Sigmoid colon (tissue), 7 donors: ENCODE measurements around the gene CPA1. TPM values are rescaled to one million over a fixed set of nuclear protein-coding genes. Genes with fewer than 3 reads are reported as not detected.

Source experiments
- DNase-seq: peaks from one replicate; pipeline ENCODE4 v3.0.0-alpha.2; 2019
- H3K27ac ChIP-seq, 4 donors: fragments of 200-600 bp; sonication (generic); one replicate each; pipeline ENCODE4 v1.5.1; 2016 to 2019; ENCODE audit warnings: mild to moderate bottlenecking in 1 of 4
- H3K27me3 ChIP-seq, 3 donors: fragments of 200-600 bp; sonication (generic); one replicate each; pipeline ENCODE4 v1.5.1; 2019; ENCODE audit warnings: mild to moderate bottlenecking in 1 of 3
- H3K36me3 ChIP-seq, 4 donors: fragments of 200-600 bp; sonication (generic); one replicate each; pipeline ENCODE4 v1.5.1; 2016 to 2019
- H3K4me1 ChIP-seq, 4 donors: fragments of 200-600 bp; sonication (generic); one replicate each; pipeline ENCODE4 v1.5.1; 2017 to 2019
- H3K4me3 ChIP-seq, 4 donors: fragments of 200-600 bp; sonication (generic); one replicate each; pipeline ENCODE4 v1.5.1; 2017 to 2019; ENCODE audit warnings: mild to moderate bottlenecking in 2 of 4, moderate library complexity in 1 of 4
- H3K9me3 ChIP-seq, 4 donors: fragments of 200-600 bp in 3 of 4; sonication (generic) in 3 of 4; one replicate each; pipeline versions ENCODE4 v1.5.1 to v1.6.1; 2013 to 2019
- EP300 ChIP-seq, 4 donors: sonication (generic); formaldehyde crosslinking; IDR thresholded peaks; one replicate each; pipeline ENCODE4 v1.6.1; 2017; ENCODE audit warnings: antibody characterized with exemption in 4 of 4
- POLR2A ChIP-seq, 2 donors: fragments of 450-650 bp; IDR thresholded peaks; one replicate each; pipeline ENCODE4 v1.6.1; 2016; ENCODE audit warnings: antibody characterized with exemption in 2 of 2, mild to moderate bottlenecking in 2 of 2, moderate library complexity in 2 of 2
- POLR2AphosphoS5 ChIP-seq, 4 donors: sonication (generic); formaldehyde crosslinking; IDR thresholded peaks; one replicate each; pipeline ENCODE4 v1.6.1; 2017; ENCODE audit warnings: antibody characterized with exemption in 4 of 4
- WGBS, 2 donors: extraction: QIAGEN DNeasy Blood & Tissue Kit; methylation state at CpG; one replicate each; pipeline ENCODE4 v1.1.7; 2013; 5-methylcytosine and 5-hydroxymethylcytosine counted together
- intact Hi-C: fragments of 100-400 bp; cut with DNase I; formaldehyde crosslinking; loops from one replicate; pipeline ENCODE4 v1.15.1; 2023
- polyA plus RNA-seq, 3 donors: library from polyadenylated mRNA; stranded (reverse); fragments of 200-250 nt; gene quantifications; one replicate each; pipeline ENCODE4 v1.2.3, GENCODE V29; 2013
- total RNA-seq, 4 donors: library from RNA; depleted of rRNA; stranded (reverse); fragments of >200 nt; gene quantifications; one replicate each; pipeline ENCODE4 v1.1.0, GENCODE V29; 2016
- TF ChIP-seq, protein P1 (sequence below), 4 experiments: fragments of 450-650 bp in 3 of 4; fragments of 200-600 bp in 1 of 4; IDR thresholded peaks; one replicate each; pipeline ENCODE4 v1.5.1; 2016 to 2019; ENCODE audit warnings: antibody characterized with exemption in 4 of 4, mild to moderate bottlenecking in 3 of 4, moderate library complexity in 2 of 4
- donor health status: healthy with polysubstance abuse.
- donor health status: Bipolar disorder and iron deficiency.
- donor health status: healthy.

The CPA1 gene
- total and polyA plus RNA-seq, 7 donors: 0.34 to 7.8 (median 1.7) TPM; not detected in 3

DNA sequence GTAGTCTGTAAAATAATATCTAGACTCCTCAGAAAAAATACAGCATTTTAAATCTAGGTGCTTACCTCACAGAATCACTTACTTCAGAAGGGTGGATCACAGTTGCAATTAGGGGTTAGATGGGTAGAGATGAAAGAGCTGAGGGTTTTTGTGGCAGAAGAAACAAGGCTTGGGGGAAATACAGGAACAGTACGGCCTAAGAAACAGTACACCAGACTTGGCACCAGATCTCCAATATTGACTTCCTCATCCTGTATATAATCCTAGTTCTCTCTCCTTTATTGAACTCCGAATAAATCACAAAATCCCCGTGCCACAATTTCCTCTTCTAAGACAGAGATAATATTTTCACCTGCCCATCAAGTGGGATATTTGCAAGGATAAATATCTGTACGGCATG is 46.3 kb downstream of the CPA1 start:
- no peaks in the 10 kb centered on the region for H3K27me3 ChIP-seq
- H3K36me3 ChIP-seq: no peaks in the 10 kb centered on the region
- no peak for DNase-seq
- H3K27ac ChIP-seq: no peak overlapping the region
- no peak overlapping the region for H3K4me3 ChIP-seq
- H3K4me1 ChIP-seq: peaks cover 0 to 21% (median 15%) of the 10 kb centered on the region in 4 donors
- H3K9me3 ChIP-seq: no peaks in the 10 kb centered on the region
- 59 to 76% methylated on average over 4 of the region's 4 CpGs for WGBS, 2 donors
- intact Hi-C loops: no loop called here
- TF ChIP-seq POLR2A (IDR thresholded peaks at IDR 0.05) (no peak), EP300 (IDR thresholded peaks at IDR 0.05) (no peak), POLR2AphosphoS5 (IDR thresholded peaks at IDR 0.05) (no peak)
- TF ChIP-seq, protein P1, sequence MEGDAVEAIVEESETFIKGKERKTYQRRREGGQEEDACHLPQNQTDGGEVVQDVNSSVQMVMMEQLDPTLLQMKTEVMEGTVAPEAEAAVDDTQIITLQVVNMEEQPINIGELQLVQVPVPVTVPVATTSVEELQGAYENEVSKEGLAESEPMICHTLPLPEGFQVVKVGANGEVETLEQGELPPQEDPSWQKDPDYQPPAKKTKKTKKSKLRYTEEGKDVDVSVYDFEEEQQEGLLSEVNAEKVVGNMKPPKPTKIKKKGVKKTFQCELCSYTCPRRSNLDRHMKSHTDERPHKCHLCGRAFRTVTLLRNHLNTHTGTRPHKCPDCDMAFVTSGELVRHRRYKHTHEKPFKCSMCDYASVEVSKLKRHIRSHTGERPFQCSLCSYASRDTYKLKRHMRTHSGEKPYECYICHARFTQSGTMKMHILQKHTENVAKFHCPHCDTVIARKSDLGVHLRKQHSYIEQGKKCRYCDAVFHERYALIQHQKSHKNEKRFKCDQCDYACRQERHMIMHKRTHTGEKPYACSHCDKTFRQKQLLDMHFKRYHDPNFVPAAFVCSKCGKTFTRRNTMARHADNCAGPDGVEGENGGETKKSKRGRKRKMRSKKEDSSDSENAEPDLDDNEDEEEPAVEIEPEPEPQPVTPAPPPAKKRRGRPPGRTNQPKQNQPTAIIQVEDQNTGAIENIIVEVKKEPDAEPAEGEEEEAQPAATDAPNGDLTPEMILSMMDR (IDR thresholded peaks at IDR 0.05): no peak

DNA sequence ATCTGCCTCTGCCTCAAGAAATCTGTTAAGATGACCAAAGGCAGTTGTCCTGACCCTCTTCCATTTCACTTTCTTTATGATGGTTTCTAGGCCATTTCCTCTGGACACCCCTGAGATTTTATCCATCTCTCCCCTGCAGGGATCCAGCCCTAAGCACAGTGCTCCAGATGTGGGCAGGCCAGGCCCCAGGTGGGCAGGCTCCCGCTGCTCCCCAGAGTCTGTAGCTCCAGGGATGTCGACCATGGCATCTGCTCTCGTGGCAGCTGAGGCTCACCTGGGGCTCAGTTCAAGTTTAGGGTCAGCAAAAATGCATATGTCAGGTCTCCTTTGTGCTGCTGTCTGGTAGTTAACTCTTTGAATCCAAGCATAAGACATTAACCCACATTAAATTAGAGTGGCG is 48.7 kb downstream of the CPA1 start:
- DNase-seq: no peak
- no peak overlapping the region for H3K27ac ChIP-seq
- H3K4me3 ChIP-seq: no peak overlapping the region
- no peaks in the 10 kb centered on the region for H3K27me3 ChIP-seq
- H3K4me1 ChIP-seq: peaks cover 0 to 17% (median 12%) of the 10 kb centered on the region in 4 donors
- intact Hi-C loops: no loop called here
- no peak for TF ChIP-seq POLR2AphosphoS5 (IDR thresholded peaks at IDR 0.05)
- no peak for TF ChIP-seq POLR2A (IDR thresholded peaks at IDR 0.05)
- TF ChIP-seq, protein P1 (IDR thresholded peaks at IDR 0.05): no peak
- no peak for TF ChIP-seq EP300 (IDR thresholded peaks at IDR 0.05)
- H3K9me3 ChIP-seq: no peaks in the 10 kb centered on the region
- no peaks in the 10 kb centered on the region for H3K36me3 ChIP-seq
- 95 to 96% methylated on average over 4 of the region's 4 CpGs for WGBS, 2 donors

DNA sequence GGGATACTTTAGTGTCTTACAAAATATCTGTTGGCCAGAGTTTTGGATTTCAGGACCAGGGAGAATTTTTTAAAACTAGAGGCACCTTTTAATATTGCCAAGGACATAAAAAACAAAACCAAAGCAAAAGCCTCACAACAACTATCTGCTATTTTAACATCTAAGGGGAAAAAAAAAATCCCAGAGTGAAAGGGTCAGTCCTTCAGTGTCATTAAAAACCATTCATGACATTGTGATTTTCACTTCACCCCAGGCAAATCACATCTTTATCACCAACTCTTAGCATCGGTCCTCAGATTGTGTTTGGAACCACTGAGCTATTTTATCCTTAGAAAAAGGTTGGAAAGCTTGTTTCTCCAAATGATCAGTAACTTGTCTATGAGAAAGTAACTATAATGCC is 49.8 kb downstream of the CPA1 start:
- peak overlapping the region in 2 of 4 donors; percentile 0 to 39 for H3K27ac ChIP-seq
- DNase-seq: no peak
- WGBS, 2 donors: 74 to 80% methylated on average over 1 of the region's 1 CpG
- peaks cover 0 to 17% (median 12%) of the 10 kb centered on the region in 4 donors for H3K4me1 ChIP-seq
- no peak overlapping the region for H3K4me3 ChIP-seq
- no peaks in the 10 kb centered on the region for H3K9me3 ChIP-seq
- no peak for TF ChIP-seq POLR2AphosphoS5 (IDR thresholded peaks at IDR 0.05)
- no peak for TF ChIP-seq EP300 (IDR thresholded peaks at IDR 0.05)
- TF ChIP-seq POLR2A (IDR thresholded peaks at IDR 0.05): no peak
- intact Hi-C loops: no loop called here
- H3K36me3 ChIP-seq: no peaks in the 10 kb centered on the region
- no peaks in the 10 kb centered on the region for H3K27me3 ChIP-seq

DNA sequence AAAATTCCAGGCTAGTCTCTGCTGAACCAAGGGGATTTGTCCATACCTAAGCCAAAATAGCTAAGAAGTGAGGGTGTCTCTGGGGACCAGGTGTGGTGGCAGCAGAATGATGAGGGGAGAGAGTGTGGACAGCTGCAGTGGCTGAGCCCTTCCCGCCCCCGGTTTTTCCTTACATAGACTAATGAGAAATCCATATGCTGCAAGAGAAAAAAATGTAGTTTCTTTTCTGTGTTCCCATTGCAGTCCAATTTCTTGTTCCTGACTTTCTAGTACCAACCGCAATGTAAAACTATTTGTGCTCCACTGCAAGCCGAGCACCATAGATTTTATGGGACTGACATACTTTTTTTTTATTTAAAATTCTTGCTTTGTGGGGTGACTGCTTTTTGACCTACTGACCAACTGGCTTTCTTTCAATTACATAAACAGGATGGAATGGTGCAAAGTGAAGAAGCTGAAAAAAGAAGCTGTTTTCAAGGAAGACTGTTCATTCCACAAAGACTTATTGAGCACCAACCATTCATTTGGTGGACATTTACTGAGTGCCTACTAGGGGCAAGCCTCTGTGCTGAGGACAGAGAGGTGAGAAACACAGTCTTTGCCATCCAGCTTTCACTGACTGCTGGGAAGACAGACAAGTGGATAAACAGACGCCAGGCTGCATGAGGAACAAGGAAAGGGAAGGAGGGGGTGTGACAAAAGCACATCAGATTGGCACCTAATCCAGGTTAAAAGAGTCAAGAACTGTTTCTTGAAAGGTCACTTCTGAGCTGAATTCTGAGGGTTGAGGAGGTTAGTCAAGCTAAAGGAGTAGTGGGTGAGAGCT is 50.8 kb downstream of the CPA1 start:
- H3K9me3 ChIP-seq: no peaks in the 10 kb centered on the region
- TF ChIP-seq, protein P1 (IDR thresholded peaks at IDR 0.05): no peak
- intact Hi-C loops: no loop called here
- H3K27me3 ChIP-seq: no peaks in the 10 kb centered on the region
- no peaks in the 10 kb centered on the region for H3K36me3 ChIP-seq
- H3K27ac ChIP-seq: peak overlapping the region in 3 of 4 donors; percentile 0 to 39 (median 2)
- H3K4me3 ChIP-seq: peak overlapping the region in 1 of 4 donors; percentile 16
- DNase-seq: no peak
- H3K4me1 ChIP-seq: peaks cover 0 to 17% (median 12%) of the 10 kb centered on the region in 4 donors
- WGBS, 2 donors: 66 to 80% methylated on average over 5 of the region's 5 CpGs

DNA sequence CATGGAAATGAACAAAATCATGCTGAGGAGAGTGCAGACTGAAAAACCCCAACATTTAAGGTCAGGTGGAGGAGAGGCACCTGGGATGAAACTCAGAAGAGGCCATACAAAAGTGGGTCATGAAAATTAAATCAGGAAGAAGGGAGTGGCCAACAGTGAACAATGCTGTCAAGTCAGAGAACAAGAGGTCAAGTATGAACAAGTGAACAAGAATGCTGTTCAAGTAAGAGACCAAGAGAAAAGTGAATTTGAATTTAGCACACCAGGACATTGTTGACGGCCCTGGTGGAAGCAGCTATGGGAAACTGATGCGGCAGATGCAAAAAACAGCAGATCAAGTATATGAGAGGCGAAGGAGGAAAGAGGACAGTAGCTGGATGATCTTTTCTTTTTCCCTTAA is 52.6 kb downstream of the CPA1 start:
- TF ChIP-seq EP300 (IDR thresholded peaks at IDR 0.05) (no peak), POLR2A (IDR thresholded peaks at IDR 0.05) (no peak), POLR2AphosphoS5 (IDR thresholded peaks at IDR 0.05) (no peak)
- TF ChIP-seq, protein P1 (IDR thresholded peaks at IDR 0.05): no peak
- H3K27ac ChIP-seq: no peak overlapping the region
- intact Hi-C loops: no loop called here
- no peak overlapping the region for H3K4me3 ChIP-seq
- H3K4me1 ChIP-seq: peaks cover 0 to 17% (median 12%) of the 10 kb centered on the region in 4 donors
- 90 to 92% methylated on average over 3 of the region's 3 CpGs for WGBS, 2 donors
- no peak for DNase-seq
- no peaks in the 10 kb centered on the region for H3K9me3 ChIP-seq
- H3K27me3 ChIP-seq: no peaks in the 10 kb centered on the region
- H3K36me3 ChIP-seq: no peaks in the 10 kb centered on the region
